Liver (tissue), 9 donors: Measurements from ENCODE around the gene EPS8L1. TPM values are rescaled to one million over a fixed set of nuclear protein-coding genes. Genes with fewer than 3 reads are reported as not detected.

Source experiments
- DNase-seq: peaks from one replicate; pipeline ENCODE4 v3.0.0-alpha.2; 2017; ENCODE audit warnings: low spot score
- H3K27ac ChIP-seq, 2 donors: one replicate each; pipeline ENCODE4 v1.7.0; 2013; ENCODE audit warnings: inconsistent platforms in 2 of 2, low read length in 2 of 2, control low read depth in 1 of 2, low read depth in 1 of 2, mild to moderate bottlenecking in 1 of 2
- H3K27me3 ChIP-seq, 4 donors: one replicate each; pipeline versions ENCODE4 v1.6.1 to v1.7.0; 2013; ENCODE audit warnings: low read length in 3 of 4, inconsistent platforms in 1 of 4, mild to moderate bottlenecking in 1 of 4, moderate library complexity in 1 of 4; ENCODE audit not compliant: control insufficient read depth in 4 of 4, insufficient read depth in 4 of 4
- H3K36me3 ChIP-seq, 4 donors: one replicate each; pipeline versions ENCODE4 v1.6.1 to v1.7.0; 2013; ENCODE audit warnings: low read length in 3 of 4, mild to moderate bottlenecking in 3 of 4, low read depth in 1 of 4, moderate library complexity in 1 of 4; ENCODE audit not compliant: control insufficient read depth in 4 of 4, insufficient read depth in 3 of 4
- H3K4me1 ChIP-seq, 4 donors: one replicate each; pipeline versions ENCODE4 v1.6.1 to v1.7.0; 2013; ENCODE audit warnings: low read length in 3 of 4, mild to moderate bottlenecking in 3 of 4, moderate library complexity in 1 of 4; ENCODE audit not compliant: control insufficient read depth in 4 of 4, insufficient read depth in 4 of 4
- H3K4me3 ChIP-seq, 3 donors: one replicate each; pipeline versions ENCODE4 v1.6.1 to v1.7.0; 2013; ENCODE audit warnings: low read length in 3 of 3, control low read depth in 1 of 3, low read depth in 1 of 3, mild to moderate bottlenecking in 1 of 3
- H3K9ac ChIP-seq, 2 donors: one replicate each; pipeline ENCODE4 v1.7.0; 2013; ENCODE audit warnings: low read length in 2 of 2, mild to moderate bottlenecking in 2 of 2, moderate library complexity in 2 of 2, control low read depth in 1 of 2, low read depth in 1 of 2
- H3K9me3 ChIP-seq, 4 donors: one replicate each; pipeline versions ENCODE4 v1.6.1 to v1.7.0; 2013; ENCODE audit warnings: low read length in 3 of 4; ENCODE audit not compliant: control insufficient read depth in 4 of 4
- EGR1 ChIP-seq, 2 donors: IDR thresholded peaks; 2 replicates each; pipeline ENCODE4 v1.6.1; 2016 to 2018; ENCODE audit warnings: antibody characterized with exemption in 2 of 2, low read depth in 2 of 2
- FOXA1 ChIP-seq: IDR thresholded peaks from 2 replicates; pipeline ENCODE4 v1.6.1; 2016; ENCODE audit warnings: antibody characterized with exemption
- FOXA2 ChIP-seq: IDR thresholded peaks from 2 replicates; pipeline ENCODE4 v1.6.1; 2016; ENCODE audit warnings: antibody characterized with exemption
- GABPA ChIP-seq, 2 donors: IDR thresholded peaks in 1 of 2; conservative IDR thresholded peaks in 1 of 2; 2 replicates each; pipeline ENCODE4 v1.6.1; 2016; ENCODE audit warnings: antibody characterized with exemption in 2 of 2, mild to moderate bottlenecking in 1 of 2, moderate library complexity in 1 of 2
- HNF4A ChIP-seq, 2 donors: conservative IDR thresholded peaks; 2 replicates each; pipeline ENCODE4 v1.6.1; 2016; ENCODE audit warnings: antibody characterized with exemption in 2 of 2, mild to moderate bottlenecking in 2 of 2
- HNF4G ChIP-seq: IDR thresholded peaks from 2 replicates; pipeline ENCODE4 v1.6.1; 2016; ENCODE audit warnings: antibody characterized with exemption
- JUND ChIP-seq, 2 donors: IDR thresholded peaks; 2 replicates each; pipeline ENCODE4 v1.6.1; 2016; ENCODE audit warnings: antibody characterized with exemption in 2 of 2
- NR2F2 ChIP-seq: IDR thresholded peaks from 2 replicates; pipeline ENCODE4 v1.6.1; 2016; ENCODE audit warnings: antibody characterized with exemption
- RAD21 ChIP-seq, 2 donors: IDR thresholded peaks; 2 replicates each; pipeline ENCODE4 v1.6.1; 2016; ENCODE audit warnings: antibody characterized with exemption in 2 of 2, mild to moderate bottlenecking in 2 of 2
- RXRA ChIP-seq, 2 donors: IDR thresholded peaks; 2 replicates each; pipeline ENCODE4 v1.6.1; 2017 to 2018; ENCODE audit warnings: antibody characterized with exemption in 2 of 2, mild to moderate bottlenecking in 1 of 2
- SP1 ChIP-seq: IDR thresholded peaks from 2 replicates; pipeline ENCODE4 v1.6.1; 2018; ENCODE audit warnings: antibody characterized with exemption, mild to moderate bottlenecking
- TAF1 ChIP-seq: conservative IDR thresholded peaks from 2 replicates; pipeline ENCODE4 v1.6.1; 2016; ENCODE audit warnings: antibody characterized with exemption, mild to moderate bottlenecking
- YY1 ChIP-seq: IDR thresholded peaks from 2 replicates; pipeline ENCODE4 v1.6.1; 2016; ENCODE audit warnings: antibody characterized with exemption, mild to moderate bottlenecking
- WGBS: extraction: QIAGEN DNeasy Blood & Tissue Kit; methylation state at CpG from one replicate; pipeline ENCODE4 v1.1.7; 2013; 5-methylcytosine and 5-hydroxymethylcytosine counted together
- polyA plus RNA-seq, 2 donors: library from polyadenylated mRNA; stranded (reverse) in 1 of 2; unstranded in 1 of 2; fragments of 200-250 nt in 1 of 2; fragments of >200 nt in 1 of 2; fragmentation: Nextera tagmentation in 1 of 2; extraction: Ambion mirVana in 1 of 2; gene quantifications; one replicate each; pipeline versions ENCODE4 v1.2.1 to v1.2.3, GENCODE V29; 2013 to 2015
- total RNA-seq, 2 donors: library from RNA; depleted of rRNA; stranded (reverse); fragments of >200 nt; gene quantifications; one replicate each; pipeline ENCODE4 v1.2.3, GENCODE V29; 2014
- TF ChIP-seq, protein P1 (sequence below): IDR thresholded peaks from 2 replicates; pipeline ENCODE4 v1.6.1; 2016; ENCODE audit warnings: antibody characterized with exemption
- TF ChIP-seq, protein P2 (sequence below): IDR thresholded peaks from 2 replicates; pipeline ENCODE4 v1.6.1; 2016; ENCODE audit warnings: antibody characterized with exemption
- TF ChIP-seq, protein P3 (sequence below): IDR thresholded peaks from 2 replicates; pipeline ENCODE4 v1.6.1; 2016; ENCODE audit warnings: antibody characterized with exemption, mild to moderate bottlenecking
- TF ChIP-seq, protein P4 (sequence below): IDR thresholded peaks from 2 replicates; pipeline ENCODE4 v1.6.1; 2016; ENCODE audit warnings: antibody characterized with exemption
- TF ChIP-seq, protein P5 (sequence below): fragments of 150-350 bp; IDR thresholded peaks from 2 replicates; pipeline ENCODE4 v1.5.1; 2017; ENCODE audit warnings: improper control_type of control experiment, low read depth, low read length; ENCODE audit not compliant: missing input control
- donor health status: healthy.
- donor health status: healthy.
- donor health status: healthy.
- donor health status: healthy.
- donor health status: healthy.

EPS8L1 gene
- total and polyA plus RNA-seq, 4 donors = 0.40 to 1.5 (median 0.87) TPM

DNA sequence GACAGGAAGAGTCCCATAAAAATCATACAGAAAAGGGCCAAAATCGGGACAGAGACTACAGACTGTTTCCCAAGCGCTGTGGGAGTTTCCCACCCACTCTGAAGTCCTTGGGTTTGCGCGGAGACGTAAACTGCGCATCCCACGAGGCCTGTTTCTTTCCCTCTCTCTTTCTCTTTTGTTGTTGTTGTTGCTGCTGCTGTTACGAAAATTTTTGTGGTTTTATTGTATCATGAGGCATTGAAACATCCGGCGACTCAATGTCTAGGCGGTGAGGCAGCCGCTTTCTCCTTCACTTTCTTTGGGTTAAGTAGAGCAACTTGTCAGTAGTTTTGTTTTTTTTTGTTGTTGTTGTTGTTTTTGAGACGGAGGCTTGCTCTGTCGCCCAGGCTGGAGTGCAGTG, 43.4 kb downstream of the EPS8L1 start:
- 83% methylated on average over 14 of the region's 14 CpGs for WGBS
- Histone ChIP-seq H3K4me3 (no peak overlapping the region), H3K27me3 (no peaks in the 10 kb centered on the region), H3K4me1 (peaks cover 6 to 33% (median 22%) of the 10 kb centered on the region in 4 donors), H3K36me3 (no peaks in the 10 kb centered on the region), H3K27ac (no peak overlapping the region), H3K9ac (no peak overlapping the region), H3K9me3 (no peaks in the 10 kb centered on the region)
- TF ChIP-seq, protein P1, sequence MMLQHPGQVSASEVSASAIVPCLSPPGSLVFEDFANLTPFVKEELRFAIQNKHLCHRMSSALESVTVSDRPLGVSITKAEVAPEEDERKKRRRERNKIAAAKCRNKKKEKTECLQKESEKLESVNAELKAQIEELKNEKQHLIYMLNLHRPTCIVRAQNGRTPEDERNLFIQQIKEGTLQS = no peak
- TF ChIP-seq RAD21 (IDR thresholded peaks at IDR 0.05) (no peak), EGR1 (IDR thresholded peaks at IDR 0.05; ENCODE audit: low read depth in 2 of 2) (no peak), SP1 (no peak), RXRA (IDR thresholded peaks at IDR 0.05) (no peak), JUND (IDR thresholded peaks at IDR 0.05) (no peak), HNF4A (conservative IDR thresholded peaks at IDR 0.05) (no peak), TAF1 (no peak), GABPA (IDR thresholded peaks at IDR 0.05 in 1 of 2, conservative IDR thresholded peaks at IDR 0.05 in 1 of 2) (no peak), FOXA1 (no peak), NR2F2 (no peak), FOXA2 (no peak), HNF4G (no peak), YY1 (no peak)
- TF ChIP-seq, protein P2, sequence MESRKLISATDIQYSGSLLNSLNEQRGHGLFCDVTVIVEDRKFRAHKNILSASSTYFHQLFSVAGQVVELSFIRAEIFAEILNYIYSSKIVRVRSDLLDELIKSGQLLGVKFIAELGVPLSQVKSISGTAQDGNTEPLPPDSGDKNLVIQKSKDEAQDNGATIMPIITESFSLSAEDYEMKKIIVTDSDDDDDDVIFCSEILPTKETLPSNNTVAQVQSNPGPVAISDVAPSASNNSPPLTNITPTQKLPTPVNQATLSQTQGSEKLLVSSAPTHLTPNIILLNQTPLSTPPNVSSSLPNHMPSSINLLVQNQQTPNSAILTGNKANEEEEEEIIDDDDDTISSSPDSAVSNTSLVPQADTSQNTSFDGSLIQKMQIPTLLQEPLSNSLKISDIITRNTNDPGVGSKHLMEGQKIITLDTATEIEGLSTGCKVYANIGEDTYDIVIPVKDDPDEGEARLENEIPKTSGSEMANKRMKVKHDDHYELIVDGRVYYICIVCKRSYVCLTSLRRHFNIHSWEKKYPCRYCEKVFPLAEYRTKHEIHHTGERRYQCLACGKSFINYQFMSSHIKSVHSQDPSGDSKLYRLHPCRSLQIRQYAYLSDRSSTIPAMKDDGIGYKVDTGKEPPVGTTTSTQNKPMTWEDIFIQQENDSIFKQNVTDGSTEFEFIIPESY = no peak
- TF ChIP-seq, protein P3, sequence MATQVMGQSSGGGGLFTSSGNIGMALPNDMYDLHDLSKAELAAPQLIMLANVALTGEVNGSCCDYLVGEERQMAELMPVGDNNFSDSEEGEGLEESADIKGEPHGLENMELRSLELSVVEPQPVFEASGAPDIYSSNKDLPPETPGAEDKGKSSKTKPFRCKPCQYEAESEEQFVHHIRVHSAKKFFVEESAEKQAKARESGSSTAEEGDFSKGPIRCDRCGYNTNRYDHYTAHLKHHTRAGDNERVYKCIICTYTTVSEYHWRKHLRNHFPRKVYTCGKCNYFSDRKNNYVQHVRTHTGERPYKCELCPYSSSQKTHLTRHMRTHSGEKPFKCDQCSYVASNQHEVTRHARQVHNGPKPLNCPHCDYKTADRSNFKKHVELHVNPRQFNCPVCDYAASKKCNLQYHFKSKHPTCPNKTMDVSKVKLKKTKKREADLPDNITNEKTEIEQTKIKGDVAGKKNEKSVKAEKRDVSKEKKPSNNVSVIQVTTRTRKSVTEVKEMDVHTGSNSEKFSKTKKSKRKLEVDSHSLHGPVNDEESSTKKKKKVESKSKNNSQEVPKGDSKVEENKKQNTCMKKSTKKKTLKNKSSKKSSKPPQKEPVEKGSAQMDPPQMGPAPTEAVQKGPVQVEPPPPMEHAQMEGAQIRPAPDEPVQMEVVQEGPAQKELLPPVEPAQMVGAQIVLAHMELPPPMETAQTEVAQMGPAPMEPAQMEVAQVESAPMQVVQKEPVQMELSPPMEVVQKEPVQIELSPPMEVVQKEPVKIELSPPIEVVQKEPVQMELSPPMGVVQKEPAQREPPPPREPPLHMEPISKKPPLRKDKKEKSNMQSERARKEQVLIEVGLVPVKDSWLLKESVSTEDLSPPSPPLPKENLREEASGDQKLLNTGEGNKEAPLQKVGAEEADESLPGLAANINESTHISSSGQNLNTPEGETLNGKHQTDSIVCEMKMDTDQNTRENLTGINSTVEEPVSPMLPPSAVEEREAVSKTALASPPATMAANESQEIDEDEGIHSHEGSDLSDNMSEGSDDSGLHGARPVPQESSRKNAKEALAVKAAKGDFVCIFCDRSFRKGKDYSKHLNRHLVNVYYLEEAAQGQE = no peak
- TF ChIP-seq, protein P4, sequence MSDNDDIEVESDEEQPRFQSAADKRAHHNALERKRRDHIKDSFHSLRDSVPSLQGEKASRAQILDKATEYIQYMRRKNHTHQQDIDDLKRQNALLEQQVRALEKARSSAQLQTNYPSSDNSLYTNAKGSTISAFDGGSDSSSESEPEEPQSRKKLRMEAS = no peak
- TF ChIP-seq, protein P5, sequence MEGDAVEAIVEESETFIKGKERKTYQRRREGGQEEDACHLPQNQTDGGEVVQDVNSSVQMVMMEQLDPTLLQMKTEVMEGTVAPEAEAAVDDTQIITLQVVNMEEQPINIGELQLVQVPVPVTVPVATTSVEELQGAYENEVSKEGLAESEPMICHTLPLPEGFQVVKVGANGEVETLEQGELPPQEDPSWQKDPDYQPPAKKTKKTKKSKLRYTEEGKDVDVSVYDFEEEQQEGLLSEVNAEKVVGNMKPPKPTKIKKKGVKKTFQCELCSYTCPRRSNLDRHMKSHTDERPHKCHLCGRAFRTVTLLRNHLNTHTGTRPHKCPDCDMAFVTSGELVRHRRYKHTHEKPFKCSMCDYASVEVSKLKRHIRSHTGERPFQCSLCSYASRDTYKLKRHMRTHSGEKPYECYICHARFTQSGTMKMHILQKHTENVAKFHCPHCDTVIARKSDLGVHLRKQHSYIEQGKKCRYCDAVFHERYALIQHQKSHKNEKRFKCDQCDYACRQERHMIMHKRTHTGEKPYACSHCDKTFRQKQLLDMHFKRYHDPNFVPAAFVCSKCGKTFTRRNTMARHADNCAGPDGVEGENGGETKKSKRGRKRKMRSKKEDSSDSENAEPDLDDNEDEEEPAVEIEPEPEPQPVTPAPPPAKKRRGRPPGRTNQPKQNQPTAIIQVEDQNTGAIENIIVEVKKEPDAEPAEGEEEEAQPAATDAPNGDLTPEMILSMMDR = no peak
- DNase-seq = no peak
